Hepatocyte (in vitro differentiated cells): ENCODE measurements around the gene ARHGAP42. TPM values are rescaled to one million over a fixed set of nuclear protein-coding genes. Genes with fewer than 3 reads are reported as not detected.

ENCODE experiments used
- DNase-seq: peaks from one replicate; pipeline ENCODE4 v3.0.0-alpha.2; 2016; ENCODE audit warnings: low spot score
- H2AFZ ChIP-seq: fragments of 200-600 bp; sonication (generic); 2 replicates; pipeline ENCODE4 v1.6.0; 2016; ENCODE audit warnings: antibody characterized with exemption, mild to moderate bottlenecking
- H3K27ac ChIP-seq: fragments of 200-600 bp; sonication (generic); 2 replicates; pipeline ENCODE4 v1.5.1; 2016; ENCODE audit warnings: mild to moderate bottlenecking
- H3K27me3 ChIP-seq: fragments of 200-600 bp; sonication (generic); 2 replicates; pipeline ENCODE4 v1.6.1; 2016
- H3K36me3 ChIP-seq: fragments of 200-600 bp; sonication (generic); replicated peaks from 2 replicates; pipeline ENCODE4 v1.5.1; 2016; ENCODE audit warnings: low read depth; ENCODE audit not compliant: insufficient read depth
- H3K4me1 ChIP-seq: fragments of 200-600 bp; sonication (generic); 2 replicates; pipeline ENCODE4 v1.5.1; 2016; ENCODE audit warnings: mild to moderate bottlenecking, moderate library complexity; ENCODE audit not compliant: insufficient read depth
- H3K4me2 ChIP-seq: fragments of 200-600 bp; sonication (generic); 2 replicates; pipeline ENCODE4 v1.6.0; 2016
- H3K4me3 ChIP-seq: fragments of 200-600 bp; sonication (generic); 2 replicates; pipeline ENCODE4 v1.5.1; 2016; ENCODE audit warnings: mild to moderate bottlenecking
- H3K79me2 ChIP-seq: fragments of 200-600 bp; sonication (generic); 2 replicates; pipeline ENCODE4 v1.6.0; 2017; ENCODE audit warnings: mild to moderate bottlenecking
- H3K9me2 ChIP-seq: fragments of 200-600 bp; sonication (generic); replicated peaks from 2 replicates; pipeline ENCODE4 v1.6.0; 2017; ENCODE audit warnings: mild to moderate bottlenecking; ENCODE audit not compliant: insufficient read depth
- H3K9me3 ChIP-seq: fragments of 200-600 bp; sonication (generic); 2 replicates; pipeline ENCODE4 v1.5.1; 2016; ENCODE audit warnings: low read depth, mild to moderate bottlenecking
- H4K20me1 ChIP-seq: fragments of 200-600 bp; sonication (generic); 2 replicates; pipeline ENCODE4 v1.6.0; 2016; ENCODE audit warnings: mild to moderate bottlenecking; ENCODE audit not compliant: insufficient read depth, poor library complexity, severe bottlenecking
- CTCF ChIP-seq: fragments of 200-600 bp; sonication (generic); IDR thresholded peaks from 2 replicates; pipeline ENCODE4 v1.5.1; 2016; ENCODE audit warnings: antibody characterized with exemption, mild to moderate bottlenecking; ENCODE audit not compliant: poor library complexity
- EZH2 ChIP-seq: fragments of 200-600 bp; sonication (generic); IDR thresholded peaks from 2 replicates; pipeline ENCODE4 v1.6.1; 2016; ENCODE audit warnings: antibody characterized with exemption, mild to moderate bottlenecking, borderline replicate concordance
- EZH2phosphoT487 ChIP-seq: fragments of 200-600 bp; sonication (generic); IDR thresholded peaks from one replicate; pipeline ENCODE4 v1.6.1; 2018; ENCODE audit warnings: antibody characterized with exemption, mild to moderate bottlenecking, low read depth, moderate library complexity; ENCODE audit not compliant: unreplicated experiment, severe bottlenecking
- WGBS: methylation state at CpG from one replicate; pipeline ENCODE4 v1.1.6; 2016; ENCODE audit warnings: low lambda C conversion rate; ENCODE audit errors: missing lambda C conversion rate; 5-methylcytosine and 5-hydroxymethylcytosine counted together
- polyA plus RNA-seq: library from polyadenylated mRNA; unstranded; fragments of >200 nt; fragmentation: Nextera tagmentation; extraction: Ambion mirVana; gene quantifications from 2 replicates; pipeline ENCODE4 v1.2.1, GENCODE V29; 2016
- total RNA-seq: library from RNA; depleted of rRNA; stranded (reverse); fragments of >200 nt; gene quantifications from 2 replicates; pipeline ENCODE4 v1.2.3, GENCODE V29; 2014

Gene ARHGAP42
- total and polyA plus RNA-seq, 2 experiments from 2014 or later: 8.7 to 26.5 TPM

GRCh38 chr11:100827934-100828661, 141.0 kb downstream of the ARHGAP42 start:
- H3K9me3 ChIP-seq: no peaks in the 10 kb centered on the region
- TF ChIP-seq EZH2phosphoT487: no peak
- peak; percentile 40 for TF ChIP-seq CTCF
- no peak for TF ChIP-seq EZH2
- no peaks in the 10 kb centered on the region for H3K9me2 ChIP-seq
- H3K4me1 ChIP-seq: peaks cover 23% of the 10 kb centered on the region
- H3K4me2 ChIP-seq: no peak overlapping the region
- H3K79me2 ChIP-seq: peaks cover 16% of the 10 kb centered on the region
- no peaks in the 10 kb centered on the region for H4K20me1 ChIP-seq
- H3K36me3 ChIP-seq: no peaks in the 10 kb centered on the region
- H3K27me3 ChIP-seq: no peaks in the 10 kb centered on the region
- no peak overlapping the region for H2AFZ ChIP-seq
- peak; percentile 68 for DNase-seq
- H3K27ac ChIP-seq: peak overlapping the region; percentile 47
- 88% methylated on average over 1 of the region's 1 CpG for WGBS
- H3K4me3 ChIP-seq: no peak overlapping the region

- peak; percentile 18 for DNase-seq
- Histone ChIP-seq H2AFZ (no peak overlapping the region), H3K9me3 (no peaks in the 10 kb centered on the region), H3K79me2 (peaks cover 18% of the 10 kb centered on the region), H3K9me2 (no peaks in the 10 kb centered on the region), H3K4me2 (no peak overlapping the region), H3K4me3 (no peak overlapping the region), H3K27ac (no peak overlapping the region), H3K36me3 (no peaks in the 10 kb centered on the region), H3K4me1 (peaks cover 23% of the 10 kb centered on the region), H3K27me3 (no peaks in the 10 kb centered on the region), H4K20me1 (no peaks in the 10 kb centered on the region)
- whole genome bisulfite sequencing: 72% methylated on average over 7 of the region's 7 CpGs
- no peak for TF ChIP-seq EZH2phosphoT487
- no peak for TF ChIP-seq CTCF
- no peak for TF ChIP-seq EZH2
Measured at GRCh38 chr11:100830274-100830673, 143.2 kb downstream of the ARHGAP42 start.

- peak overlapping the region; percentile 28 for H3K27ac ChIP-seq
- no peaks in the 10 kb centered on the region for H4K20me1 ChIP-seq
- DNase-seq: peak; percentile 23
- TF ChIP-seq EZH2phosphoT487: no peak
- TF ChIP-seq CTCF: no peak
- TF ChIP-seq EZH2: no peak
- no peaks in the 10 kb centered on the region for H3K9me2 ChIP-seq
- peaks cover 18% of the 10 kb centered on the region for H3K4me1 ChIP-seq
- H3K79me2 ChIP-seq: peaks cover 13% of the 10 kb centered on the region
- H3K4me3 ChIP-seq: no peak overlapping the region
- no peaks in the 10 kb centered on the region for H3K36me3 ChIP-seq
- H2AFZ ChIP-seq: no peak overlapping the region
- H3K4me2 ChIP-seq: peak overlapping the region; percentile 19
- no peaks in the 10 kb centered on the region for H3K27me3 ChIP-seq
- WGBS: 39% methylated on average over 6 of the region's 6 CpGs
- H3K9me3 ChIP-seq: no peaks in the 10 kb centered on the region
Measured at GRCh38 chr11:100830978-100831732, 144.1 kb downstream of the ARHGAP42 start.
